HG03520 (cell line): ENCODE results near the gene DDHD1.

Source experiments
- ATAC-seq: cut with Tn5 transposase; IDR thresholded peaks from one replicate; pipeline ENCODE4 v1.9.1; 2021; ENCODE audit warnings: mild to moderate bottlenecking, moderate library complexity; ENCODE audit not compliant: unreplicated experiment

DDHD1 gene

GRCh38 chr14:53001787-53002378 is 151.2 kb downstream of the DDHD1 start:
- no peak for ATAC-seq

DNA sequence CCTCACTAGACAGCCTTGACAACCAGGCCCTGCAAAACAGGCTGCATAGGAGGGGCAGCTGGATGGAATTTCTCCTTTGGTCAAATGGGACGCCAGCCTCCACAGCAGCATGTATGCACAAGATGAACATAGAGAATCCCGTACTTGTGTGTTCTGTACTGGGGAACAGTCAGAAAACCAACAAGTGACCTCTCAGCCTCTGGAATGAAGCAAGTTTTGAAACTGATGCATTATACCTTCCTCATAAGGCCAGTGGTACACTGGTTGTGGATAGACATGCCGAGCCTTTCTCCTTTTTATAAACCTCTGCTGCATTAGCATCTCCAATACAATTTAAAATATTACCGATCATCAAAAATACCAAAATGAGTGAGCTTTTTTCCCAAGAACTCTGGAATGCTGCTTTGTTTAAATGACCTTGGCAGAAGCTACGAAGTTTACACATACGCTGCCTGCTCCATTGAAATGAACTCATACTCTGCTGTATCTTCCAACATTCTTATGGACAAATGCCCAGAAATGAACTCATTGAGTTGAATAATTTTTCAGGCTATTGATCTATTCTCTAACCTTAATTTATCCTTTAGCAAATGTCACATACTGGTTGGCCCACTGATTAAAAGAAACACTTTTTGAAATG is 154.6 kb downstream of the DDHD1 start:
- ATAC-seq: no peak

- no peak for ATAC-seq
Measured at GRCh38 chr14:52996493-52996892, 156.6 kb downstream of the DDHD1 start.

- no peak for ATAC-seq
Measured at GRCh38 chr14:52995998-52996397, 157.1 kb downstream of the DDHD1 start.

GRCh38 chr14:52992236-52992870 is 160.8 kb downstream of the DDHD1 start:
- ATAC-seq: no peak

DNA sequence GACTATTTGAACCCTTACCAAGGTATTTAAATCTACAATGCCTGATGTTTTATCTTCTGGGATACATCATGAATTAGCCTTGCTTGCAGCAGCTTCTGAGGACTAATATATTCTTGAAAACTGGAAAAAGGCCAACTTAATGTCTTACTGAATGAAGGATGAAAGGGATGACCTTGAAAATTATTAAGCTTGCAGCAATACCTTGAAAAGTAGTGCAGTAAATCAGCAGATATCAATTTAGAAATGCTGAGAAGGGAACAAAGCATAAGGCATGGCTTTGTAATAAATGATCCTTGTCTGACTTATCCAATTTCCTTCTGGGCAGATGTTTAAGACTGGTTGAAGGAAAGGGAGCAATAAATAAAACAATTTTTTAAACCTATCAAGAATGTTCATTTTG is 165.0 kb downstream of the DDHD1 start:
- ATAC-seq: no peak

- no peak for ATAC-seq
Measured at GRCh38 chr14:52987514-52987913, 165.6 kb downstream of the DDHD1 start.

DNA sequence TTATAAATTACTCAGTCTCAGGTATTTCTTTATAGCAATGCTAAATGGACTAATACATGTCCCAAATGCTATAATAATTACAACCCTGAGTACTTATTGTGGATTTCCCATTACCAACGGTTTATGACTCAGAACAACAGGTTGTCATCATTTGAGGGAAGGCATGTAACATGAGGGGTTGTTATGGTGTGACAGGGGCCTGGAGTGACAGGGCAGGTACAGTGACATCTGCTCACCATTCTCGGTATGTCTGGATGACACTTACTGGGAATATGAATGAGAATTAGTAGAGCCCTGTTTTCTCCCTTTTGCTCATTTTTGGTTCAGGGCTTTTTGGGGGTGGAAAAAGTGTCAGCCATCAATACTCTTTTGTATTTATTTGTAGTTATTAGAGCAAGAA is 166.1 kb downstream of the DDHD1 start:
- no peak for ATAC-seq
